Right atrium auricular region (tissue), 2 donors: Measurements from ENCODE around the gene TSPAN18. TPM values are rescaled to one million over a fixed set of nuclear protein-coding genes. Genes with fewer than 3 reads are reported as not detected.
A peak's percentile ranks its signal among the peaks of the same experiment; 100 is the strongest.

Source experiments
- DNase-seq: peaks from one replicate; pipeline ENCODE4 v3.0.0-alpha.2; 2019; ENCODE audit warnings: low spot score
- H3K27ac ChIP-seq, 2 donors: fragments of 200-600 bp; sonication (generic); 1 replicate in 1 of 2; 2 replicates in 1 of 2; pipeline ENCODE4 v1.5.1; 2016 to 2019
- H3K27me3 ChIP-seq, 2 donors: fragments of 200-600 bp; sonication (generic); one replicate each; pipeline versions ENCODE4 v1.5.1 to v1.6.0; 2017 to 2019
- H3K36me3 ChIP-seq: fragments of 200-600 bp; sonication (generic); one replicate; pipeline ENCODE4 v1.5.1; 2016
- H3K4me1 ChIP-seq, 2 donors: fragments of 200-600 bp; sonication (generic); one replicate each; pipeline versions ENCODE4 v1.5.1 to v1.6.0; 2017 to 2019
- H3K4me3 ChIP-seq, 2 donors: fragments of 200-600 bp; sonication (generic); 1 replicate in 1 of 2; 2 replicates in 1 of 2; pipeline ENCODE4 v1.5.1; 2017 to 2019; ENCODE audit warnings: mild to moderate bottlenecking in 1 of 2, moderate library complexity in 1 of 2
- H3K9me3 ChIP-seq, 2 donors: fragments of 200-600 bp; sonication (generic); one replicate each; pipeline ENCODE4 v1.5.1; 2019
- CTCF ChIP-seq, 2 donors: fragments of 200-600 bp; sonication (generic); IDR thresholded peaks; one replicate each; pipeline ENCODE4 v1.5.1; 2019; ENCODE audit warnings: antibody characterized with exemption in 2 of 2
- total RNA-seq, 2 donors: library from RNA; depleted of rRNA; stranded (reverse); fragments of >200 nt; gene quantifications; one replicate each; pipeline ENCODE4 v1.1.0, GENCODE V29; 2016

The TSPAN18 gene
- total RNA-seq, 2 donors from 2014 or later: 76.3 to 79.3 TPM

- DNase-seq: no peak
- Histone ChIP-seq H3K27ac (no peak overlapping the region), H3K4me1 (peaks cover 0 to 36% of the 10 kb centered on the region in 2 donors), H3K9me3 (no peaks in the 10 kb centered on the region), H3K27me3 (no peaks in the 10 kb centered on the region), H3K4me3 (no peak overlapping the region), H3K36me3 (no peaks in the 10 kb centered on the region)
- TF ChIP-seq CTCF (IDR thresholded peaks at IDR 0.05): no peak
These were observed 145.8 kb downstream of the TSPAN18 start for GRCh38 chr11:44872556-44872955.

- H3K9me3 ChIP-seq: no peaks in the 10 kb centered on the region
- no peak overlapping the region for H3K27ac ChIP-seq
- DNase-seq: no peak
- H3K4me3 ChIP-seq: no peak overlapping the region
- TF ChIP-seq CTCF (IDR thresholded peaks at IDR 0.05): no peak
- no peaks in the 10 kb centered on the region for H3K36me3 ChIP-seq
- peaks cover 0 to 40% of the 10 kb centered on the region in 2 donors for H3K4me1 ChIP-seq
- H3K27me3 ChIP-seq: no peaks in the 10 kb centered on the region
These were observed 146.8 kb downstream of the TSPAN18 start for GRCh38 chr11:44873537-44873936.

- TF ChIP-seq CTCF (IDR thresholded peaks at IDR 0.05): no peak
These were observed 147.5 kb downstream of the TSPAN18 start for GRCh38 chr11:44874284-44874683.

GRCh38 chr11:44875037-44875436, 148.3 kb downstream of the TSPAN18 start:
- peaks cover 0 to 25% of the 10 kb centered on the region in 2 donors for H3K4me1 ChIP-seq
- TF ChIP-seq CTCF (IDR thresholded peaks at IDR 0.05): no peak
- H3K27me3 ChIP-seq: no peaks in the 10 kb centered on the region
- no peaks in the 10 kb centered on the region for H3K9me3 ChIP-seq
- no peak for DNase-seq
- peak overlapping the region in 1 of 2 donors; percentile 14 for H3K27ac ChIP-seq
- no peaks in the 10 kb centered on the region for H3K36me3 ChIP-seq
- H3K4me3 ChIP-seq: no peak overlapping the region

More at GRCh38 chr11:44874284-44874683, 147.5 kb downstream of the TSPAN18 start:
- DNase-seq: no peak
- Histone ChIP-seq H3K27ac (no peak overlapping the region), H3K36me3 (no peaks in the 10 kb centered on the region), H3K4me1 (peaks cover 0 to 32% of the 10 kb centered on the region in 2 donors), H3K27me3 (no peaks in the 10 kb centered on the region), H3K9me3 (no peaks in the 10 kb centered on the region), H3K4me3 (no peak overlapping the region)

- H3K27ac ChIP-seq: no peak overlapping the region
- no peak overlapping the region for H3K4me3 ChIP-seq
- H3K27me3 ChIP-seq: no peaks in the 10 kb centered on the region
- no peak for DNase-seq
- TF ChIP-seq CTCF (IDR thresholded peaks at IDR 0.05): no peak
- H3K4me1 ChIP-seq: peaks cover 0 to 19% of the 10 kb centered on the region in 2 donors
- H3K9me3 ChIP-seq: no peaks in the 10 kb centered on the region
- H3K36me3 ChIP-seq: no peaks in the 10 kb centered on the region
These were observed 149.5 kb downstream of the TSPAN18 start for GRCh38 chr11:44876194-44876723.

- Histone ChIP-seq H3K27me3 (no peaks in the 10 kb centered on the region), H3K4me3 (no peak overlapping the region), H3K9me3 (no peaks in the 10 kb centered on the region), H3K27ac (no peak overlapping the region), H3K36me3 (no peaks in the 10 kb centered on the region), H3K4me1 (peaks cover 0 to 19% of the 10 kb centered on the region in 2 donors)
- no peak for DNase-seq
- TF ChIP-seq CTCF (IDR thresholded peaks at IDR 0.05): no peak
These were observed 150.1 kb downstream of the TSPAN18 start for GRCh38 chr11:44876906-44877305.
